Measurements from ENCODE around the gene SURF2. TPM values are rescaled to one million over a fixed set of nuclear protein-coding genes. Genes with fewer than 3 reads are reported as not detected.
A peak's percentile ranks its signal among the peaks of the same experiment; 100 is the strongest.

SURF2 gene
- total and polyA plus RNA-seq, 9 of the 15 experiments (the other 6 are each of a cell fraction or from before 2014, with no cell fraction given): 5.5 to 82.5 (median 21.3) TPM

DNA sequence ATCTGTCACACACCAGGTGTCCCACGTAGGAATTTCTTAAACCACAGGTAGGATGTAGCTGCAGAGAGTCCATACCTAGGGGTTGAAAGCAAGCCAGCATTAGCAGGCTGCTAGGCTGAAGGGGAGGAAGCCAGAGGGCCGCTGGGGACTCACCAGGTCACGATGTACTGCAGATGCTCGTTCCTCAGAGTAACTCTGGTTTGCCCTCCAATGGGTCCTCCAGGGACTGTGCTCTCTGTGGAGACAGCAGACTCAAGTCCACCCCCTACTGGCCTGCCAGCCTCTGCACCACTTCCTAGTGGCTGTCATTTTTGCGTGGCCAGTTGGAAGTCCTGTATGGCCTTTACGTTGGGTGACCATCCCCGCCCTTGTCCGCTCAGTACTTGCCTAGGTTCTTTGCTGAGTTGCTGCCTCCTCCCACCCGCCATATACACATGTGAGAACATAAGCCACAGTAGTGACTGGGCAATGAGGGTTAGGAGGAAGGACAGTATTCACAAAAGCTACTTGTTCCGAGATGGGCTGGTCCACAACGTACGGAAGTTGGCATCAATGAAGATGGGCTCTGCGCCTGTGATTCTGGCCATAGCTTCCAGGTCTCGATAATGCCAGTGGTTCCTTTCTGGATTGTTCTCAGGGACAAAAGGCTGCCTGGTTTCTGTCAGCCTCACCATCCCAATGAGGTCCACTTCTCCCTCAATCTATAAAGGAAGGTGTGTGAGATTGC, 4.3 kb upstream of the SURF2 start (continued):
- TF ChIP-seq JUN (IDR thresholded peaks at IDR 0.05; ENCODE audit: borderline replicate concordance, low read depth, low read length): no peak
- no peak for TF ChIP-seq JUN (CRISPR knock-in tag; IDR thresholded peaks at IDR 0.05; ENCODE audit: borderline replicate concordance)
- peak; percentile 76 for TF ChIP-seq FOXK1 (CRISPR knock-in tag; IDR thresholded peaks at IDR 0.05; ENCODE audit: borderline replicate concordance)
- TF ChIP-seq, protein P1, sequence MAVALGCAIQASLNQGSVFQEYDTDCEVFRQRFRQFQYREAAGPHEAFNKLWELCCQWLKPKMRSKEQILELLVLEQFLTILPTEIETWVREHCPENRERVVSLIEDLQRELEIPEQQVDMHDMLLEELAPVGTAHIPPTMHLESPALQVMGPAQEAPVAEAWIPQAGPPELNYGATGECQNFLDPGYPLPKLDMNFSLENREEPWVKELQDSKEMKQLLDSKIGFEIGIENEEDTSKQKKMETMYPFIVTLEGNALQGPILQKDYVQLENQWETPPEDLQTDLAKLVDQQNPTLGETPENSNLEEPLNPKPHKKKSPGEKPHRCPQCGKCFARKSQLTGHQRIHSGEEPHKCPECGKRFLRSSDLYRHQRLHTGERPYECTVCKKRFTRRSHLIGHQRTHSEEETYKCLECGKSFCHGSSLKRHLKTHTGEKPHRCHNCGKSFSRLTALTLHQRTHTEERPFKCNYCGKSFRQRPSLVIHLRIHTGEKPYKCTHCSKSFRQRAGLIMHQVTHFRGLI (CRISPR knock-in tag; IDR thresholded peaks at IDR 0.05): no peak
- peak; percentile 86; the same call in 1 of the 2 replicates for TF ChIP-seq MYNN (IDR thresholded peaks at IDR 0.05)
- TF ChIP-seq MYNN (CRISPR knock-in tag; IDR thresholded peaks at IDR 0.05): no peak
- no peak for TF ChIP-seq ZNF41 (CRISPR knock-in tag; conservative IDR thresholded peaks at IDR 0.05)
- TF ChIP-seq SMAD4 (CRISPR knock-in tag; conservative IDR thresholded peaks at IDR 0.05): no peak
- TF ChIP-seq, protein P2, sequence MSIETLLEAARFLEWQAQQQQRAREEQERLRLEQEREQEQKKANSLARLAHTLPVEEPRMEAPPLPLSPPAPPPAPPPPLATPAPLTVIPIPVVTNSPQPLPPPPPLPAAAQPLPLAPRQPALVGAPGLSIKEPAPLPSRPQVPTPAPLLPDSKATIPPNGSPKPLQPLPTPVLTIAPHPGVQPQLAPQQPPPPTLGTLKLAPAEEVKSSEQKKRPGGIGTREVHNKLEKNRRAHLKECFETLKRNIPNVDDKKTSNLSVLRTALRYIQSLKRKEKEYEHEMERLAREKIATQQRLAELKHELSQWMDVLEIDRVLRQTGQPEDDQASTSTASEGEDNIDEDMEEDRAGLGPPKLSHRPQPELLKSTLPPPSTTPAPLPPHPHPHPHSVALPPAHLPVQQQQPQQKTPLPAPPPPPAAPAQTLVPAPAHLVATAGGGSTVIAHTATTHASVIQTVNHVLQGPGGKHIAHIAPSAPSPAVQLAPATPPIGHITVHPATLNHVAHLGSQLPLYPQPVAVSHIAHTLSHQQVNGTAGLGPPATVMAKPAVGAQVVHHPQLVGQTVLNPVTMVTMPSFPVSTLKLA (conservative IDR thresholded peaks at IDR 0.05): 0 out of 4 replicates have a peak, but pooled peaks have one; percentile 10 to 27
- TF ChIP-seq NR2C1 (IDR thresholded peaks at IDR 0.05): no peak
- TF ChIP-seq NR2C1 (tag; IDR thresholded peaks at IDR 0.05): no peak
- peak; percentile 33 for TF ChIP-seq MEIS2 (IDR thresholded peaks at IDR 0.05; ENCODE audit: partially characterized antibody)
- TF ChIP-seq ZNF263 (CRISPR knock-in tag; IDR thresholded peaks at IDR 0.05; ENCODE audit: borderline replicate concordance): peak; percentile 98
- TF ChIP-seq RCOR1 (IDR thresholded peaks at IDR 0.05; ENCODE audit: borderline replicate concordance in 1 of 2, low read depth in 2 of 2, low read length in 2 of 2): peak in 1 of 2 experiments; percentile 22; a peak in 1 of 4 replicates
- no peak for TF ChIP-seq RNF2 (IDR thresholded peaks at IDR 0.05)
- TF ChIP-seq TOE1 (IDR thresholded peaks at IDR 0.05; ENCODE audit: borderline replicate concordance): no peak; the same call in 1 of the 2 replicates
- TF ChIP-seq TOE1 (CRISPR knock-in tag; IDR thresholded peaks at IDR 0.05; ENCODE audit: borderline replicate concordance, low read depth): no peak
- no peak for TF ChIP-seq ZNF785 (CRISPR knock-in tag; IDR thresholded peaks at IDR 0.05)
- no peak for TF ChIP-seq ZNF780A (CRISPR knock-in tag; IDR thresholded peaks at IDR 0.05)
- TF ChIP-seq, protein P3, sequence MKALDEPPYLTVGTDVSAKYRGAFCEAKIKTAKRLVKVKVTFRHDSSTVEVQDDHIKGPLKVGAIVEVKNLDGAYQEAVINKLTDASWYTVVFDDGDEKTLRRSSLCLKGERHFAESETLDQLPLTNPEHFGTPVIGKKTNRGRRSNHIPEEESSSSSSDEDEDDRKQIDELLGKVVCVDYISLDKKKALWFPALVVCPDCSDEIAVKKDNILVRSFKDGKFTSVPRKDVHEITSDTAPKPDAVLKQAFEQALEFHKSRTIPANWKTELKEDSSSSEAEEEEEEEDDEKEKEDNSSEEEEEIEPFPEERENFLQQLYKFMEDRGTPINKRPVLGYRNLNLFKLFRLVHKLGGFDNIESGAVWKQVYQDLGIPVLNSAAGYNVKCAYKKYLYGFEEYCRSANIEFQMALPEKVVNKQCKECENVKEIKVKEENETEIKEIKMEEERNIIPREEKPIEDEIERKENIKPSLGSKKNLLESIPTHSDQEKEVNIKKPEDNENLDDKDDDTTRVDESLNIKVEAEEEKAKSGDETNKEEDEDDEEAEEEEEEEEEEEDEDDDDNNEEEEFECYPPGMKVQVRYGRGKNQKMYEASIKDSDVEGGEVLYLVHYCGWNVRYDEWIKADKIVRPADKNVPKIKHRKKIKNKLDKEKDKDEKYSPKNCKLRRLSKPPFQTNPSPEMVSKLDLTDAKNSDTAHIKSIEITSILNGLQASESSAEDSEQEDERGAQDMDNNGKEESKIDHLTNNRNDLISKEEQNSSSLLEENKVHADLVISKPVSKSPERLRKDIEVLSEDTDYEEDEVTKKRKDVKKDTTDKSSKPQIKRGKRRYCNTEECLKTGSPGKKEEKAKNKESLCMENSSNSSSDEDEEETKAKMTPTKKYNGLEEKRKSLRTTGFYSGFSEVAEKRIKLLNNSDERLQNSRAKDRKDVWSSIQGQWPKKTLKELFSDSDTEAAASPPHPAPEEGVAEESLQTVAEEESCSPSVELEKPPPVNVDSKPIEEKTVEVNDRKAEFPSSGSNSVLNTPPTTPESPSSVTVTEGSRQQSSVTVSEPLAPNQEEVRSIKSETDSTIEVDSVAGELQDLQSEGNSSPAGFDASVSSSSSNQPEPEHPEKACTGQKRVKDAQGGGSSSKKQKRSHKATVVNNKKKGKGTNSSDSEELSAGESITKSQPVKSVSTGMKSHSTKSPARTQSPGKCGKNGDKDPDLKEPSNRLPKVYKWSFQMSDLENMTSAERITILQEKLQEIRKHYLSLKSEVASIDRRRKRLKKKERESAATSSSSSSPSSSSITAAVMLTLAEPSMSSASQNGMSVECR (CRISPR knock-in tag; IDR thresholded peaks at IDR 0.05): no peak
- no peak for TF ChIP-seq FOXM1 (IDR thresholded peaks at IDR 0.05; ENCODE audit: low read depth)
- TF ChIP-seq FOXM1 (CRISPR knock-in tag; IDR thresholded peaks at IDR 0.05; ENCODE audit: low read depth): 0 out of 2 replicates have a peak, but pooled peaks have one; percentile 60
- TF ChIP-seq JUNB (CRISPR knock-in tag; conservative IDR thresholded peaks at IDR 0.05): no peak
